Endometrial microvascular endothelial cells (primary cell): Measurements from ENCODE around the gene UBALD2. TPM values are rescaled to one million over a fixed set of nuclear protein-coding genes. Genes with fewer than 3 reads are reported as not detected.
"Not testable (repeated sequence)": the region's sequence is repeated elsewhere in the genome, so short reads cannot be mapped to it uniquely, and the experiment has no call there.

Source experiments
- in situ Hi-C: cut with HindIII; loops from 2 replicates; pipeline ENCODE4 v1.10.0; 2017; ENCODE audit warnings: low sequenced_read_pairs, low pct_unique_long_range_greater_than_20kb; ENCODE audit errors: inconsistent ontology term
- total RNA-seq: library from RNA; depleted of rRNA; stranded (reverse); fragments of >200 nt; gene quantifications from one replicate; pipeline ENCODE4 v1.2.3, GENCODE V29; 2015; ENCODE audit errors: inconsistent ontology term

Gene UBALD2
- total RNA-seq, 1 donor from 2014 or later = 7.1 TPM

DNA sequence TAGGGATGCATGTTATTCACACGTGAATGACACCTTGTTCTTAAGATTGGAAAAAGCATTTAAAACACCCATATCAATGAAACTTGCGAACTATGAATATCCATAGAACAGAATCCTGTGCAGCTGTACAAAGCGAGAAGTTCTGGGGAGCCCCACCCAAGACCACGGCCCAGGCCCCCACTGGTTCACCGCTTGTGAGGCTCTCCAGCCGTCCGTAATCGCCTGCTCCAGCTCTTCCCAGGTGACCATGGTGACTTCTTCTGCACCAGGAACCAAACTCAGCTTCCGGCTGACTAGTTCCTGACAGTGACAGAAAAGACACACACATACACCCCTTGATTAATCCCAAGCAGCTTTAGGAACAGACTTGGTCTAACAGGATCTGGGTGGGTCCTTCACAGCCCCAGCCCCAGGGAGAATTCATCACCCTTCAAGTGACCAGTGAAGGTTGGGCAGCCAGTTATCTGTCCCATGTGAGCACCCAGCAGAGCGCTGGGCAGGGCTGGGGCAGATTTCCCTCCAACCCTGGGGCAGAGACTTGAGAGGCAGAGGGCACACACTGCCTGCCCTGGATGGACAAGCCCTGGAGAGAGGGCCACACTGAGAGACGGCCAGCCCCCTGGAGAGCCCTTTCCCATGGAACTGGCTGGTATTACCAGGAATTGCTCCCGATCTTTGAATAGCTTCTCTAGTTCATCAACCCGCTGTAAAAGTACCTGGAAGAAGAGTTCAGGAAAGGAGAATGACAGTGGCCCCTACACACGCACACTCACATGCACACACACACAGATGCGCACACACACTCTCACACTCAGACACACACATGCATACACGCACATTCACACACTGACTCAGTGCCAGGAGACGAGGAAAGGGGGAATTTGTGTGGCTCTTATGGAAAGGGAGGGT lies 39.3 kb downstream of the UBALD2 start:
- in situ Hi-C loops = no loop called here

DNA sequence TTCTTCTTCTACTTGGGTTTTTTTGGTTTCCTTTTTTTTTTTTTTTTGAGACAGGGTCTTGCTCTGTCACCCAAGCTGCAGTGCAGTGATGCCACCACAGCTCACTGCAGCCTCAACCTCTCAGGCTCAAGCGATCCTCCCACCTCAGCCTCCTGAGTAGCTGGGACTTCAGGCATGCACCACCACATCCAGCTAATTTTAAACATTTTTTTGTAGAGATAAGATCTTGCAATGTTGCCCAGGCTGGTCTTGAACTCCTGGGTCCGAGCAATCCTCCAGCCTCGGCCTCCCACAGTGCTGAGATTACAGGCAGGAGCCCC lies 39.9 kb downstream of the UBALD2 start:
- in situ Hi-C loops = not testable (repeated sequence)

DNA sequence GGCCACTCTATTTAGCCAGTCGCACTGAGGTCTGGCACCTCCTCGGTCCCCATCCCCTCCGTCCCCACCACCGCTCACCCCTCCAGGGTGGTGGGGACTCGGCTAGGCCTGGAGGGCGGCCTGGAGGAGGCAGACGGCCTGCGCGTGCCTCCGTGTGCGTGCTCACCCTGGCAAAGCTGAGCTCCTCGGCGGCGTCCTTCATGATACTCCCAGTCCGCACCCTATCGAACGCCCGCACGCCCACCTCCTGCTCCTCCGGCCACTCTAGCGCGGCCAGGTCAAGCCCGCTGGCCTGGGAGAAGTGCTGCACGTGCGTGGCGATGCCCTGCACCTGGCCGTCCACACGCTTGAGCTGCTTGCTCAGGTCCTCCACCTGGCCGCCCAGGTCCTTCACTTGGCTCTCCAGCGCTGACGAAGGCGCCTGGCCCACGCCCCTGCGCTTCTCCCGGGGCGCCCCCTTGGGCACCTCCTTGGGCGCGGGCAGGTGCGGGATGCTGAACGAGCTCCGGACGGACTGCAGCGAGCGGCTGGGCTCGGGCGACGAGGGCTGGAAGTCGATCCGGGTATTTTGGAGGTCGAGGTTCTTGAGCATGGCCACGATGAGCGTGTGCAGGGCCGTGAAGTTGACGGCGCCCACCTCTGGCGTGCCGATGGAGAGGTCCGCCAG lies 42.3 kb downstream of the UBALD2 start:
- in situ Hi-C loops = no loop called here

DNA sequence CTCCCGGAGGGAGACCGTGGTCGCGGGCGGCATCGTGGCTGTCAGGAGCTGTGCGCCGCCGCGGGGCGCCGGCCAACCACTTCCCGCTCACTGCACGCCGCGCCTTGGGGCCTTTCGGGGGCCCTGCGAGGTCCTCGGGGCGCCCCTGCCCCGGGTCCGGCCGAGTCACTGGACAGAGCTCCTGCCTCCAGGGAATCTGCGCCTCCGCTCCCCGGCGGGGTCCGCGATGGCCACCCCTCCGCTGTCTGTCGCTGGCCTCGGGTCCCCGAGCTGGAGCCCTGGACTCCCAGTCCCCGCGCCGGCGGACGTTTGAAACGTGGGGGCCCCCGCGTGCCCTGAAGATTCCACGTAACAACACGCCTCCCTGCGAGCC lies 42.8 kb downstream of the UBALD2 start, which contains the start of gene QRICH2:
Gene QRICH2 (minus strand): TSS at position 311 of the 373 bp plus-strand sequence. CDS start 278 bp downstream, at position 33.
- in situ Hi-C loops = no loop called here

DNA sequence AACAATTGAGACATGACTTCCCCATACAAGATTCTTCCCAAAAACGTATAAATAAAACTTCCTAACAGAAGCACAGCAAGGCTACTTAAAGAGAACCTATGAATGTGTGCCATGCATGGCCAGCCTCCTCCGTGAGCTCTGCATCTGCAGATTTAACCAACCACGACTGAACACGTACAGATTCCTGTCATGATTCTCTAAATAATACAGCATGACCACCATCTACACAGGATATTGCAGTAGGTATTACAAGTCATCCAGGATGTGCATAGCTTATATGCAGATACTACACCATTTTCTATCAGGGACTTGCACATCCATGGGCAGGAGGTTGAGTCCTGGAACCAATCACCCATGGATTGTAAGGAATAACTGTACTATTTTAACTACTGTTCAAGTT lies 44.3 kb downstream of the UBALD2 start:
- in situ Hi-C loops = no loop called here

DNA sequence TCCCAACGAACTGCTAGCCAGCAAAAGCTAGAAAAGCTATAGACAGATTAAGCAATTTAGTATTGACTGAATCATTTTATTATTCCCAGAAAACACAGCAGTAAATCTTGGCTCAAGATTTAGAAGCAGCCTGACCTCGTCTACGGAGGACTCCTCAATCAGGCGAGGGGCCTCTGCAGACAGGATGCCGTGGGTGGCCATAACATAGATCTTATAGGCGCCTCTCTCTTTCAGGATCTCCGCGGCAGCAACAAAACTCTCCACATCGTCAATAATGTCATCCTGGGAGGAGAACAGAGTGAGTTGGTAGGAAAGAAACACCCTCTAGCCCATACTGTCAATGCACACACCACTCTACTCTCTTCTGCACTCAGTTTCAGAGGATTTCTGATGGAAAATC lies 47.6 kb downstream of the UBALD2 start:
- in situ Hi-C loops = no loop called here

DNA sequence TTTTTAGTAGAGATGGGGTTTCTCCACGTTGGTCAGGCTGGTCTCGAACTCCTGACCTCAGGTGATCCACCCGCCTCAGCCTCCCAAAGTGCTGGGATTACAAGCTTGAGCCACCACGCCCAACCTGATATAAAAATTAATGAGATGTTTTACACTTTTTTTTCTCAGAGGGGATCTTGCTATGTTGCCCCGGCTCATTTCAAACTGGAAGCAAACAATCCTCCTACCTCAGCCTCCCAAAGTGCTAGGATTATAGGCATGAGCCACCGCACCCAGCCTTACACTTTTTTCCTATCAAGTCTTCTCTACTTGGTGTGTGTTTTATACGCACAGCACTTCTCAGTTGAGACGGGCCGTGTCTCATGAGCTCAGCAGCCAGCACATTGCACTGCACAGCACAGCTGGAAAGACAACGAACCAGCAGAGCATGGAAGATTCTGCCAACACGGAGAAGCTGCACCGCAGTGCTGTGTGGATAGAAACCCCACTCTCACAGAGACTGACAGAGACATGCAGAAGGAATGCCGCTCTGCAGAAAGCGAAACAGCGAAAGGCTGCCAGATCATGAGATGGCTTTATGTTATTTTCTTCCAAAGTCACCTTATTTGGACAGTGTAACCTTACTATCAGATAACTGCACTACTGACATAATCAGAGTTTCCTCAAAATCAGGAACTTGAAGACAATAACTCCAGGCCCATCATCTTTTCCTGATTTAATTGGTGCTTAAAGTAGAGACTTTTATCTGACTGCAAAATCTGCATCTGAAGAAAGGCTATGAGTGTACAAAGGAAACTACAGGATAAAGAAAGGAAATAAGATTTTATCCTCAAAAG lies 49.5 kb downstream of the UBALD2 start:
- in situ Hi-C loops = no loop called here

DNA sequence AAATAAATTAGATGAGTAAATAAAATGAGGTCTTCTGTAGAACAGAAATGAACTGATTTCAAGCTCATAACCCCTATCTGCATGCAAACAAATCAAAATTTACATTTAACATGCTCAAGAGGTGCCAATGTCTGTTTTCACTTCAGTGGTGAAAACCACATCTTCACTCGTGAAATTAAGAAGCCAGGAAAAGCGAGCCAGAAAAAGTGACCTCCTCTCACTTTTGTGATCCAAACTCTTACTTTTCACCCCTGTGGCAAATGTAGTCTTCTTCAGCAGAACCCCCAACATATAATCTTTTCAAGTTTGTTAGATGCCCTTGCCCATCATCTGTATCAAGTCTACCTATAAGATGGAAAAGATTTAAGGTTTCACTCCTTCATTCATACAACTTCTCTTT lies 52.4 kb downstream of the UBALD2 start:
- in situ Hi-C loops = no loop called here

DNA sequence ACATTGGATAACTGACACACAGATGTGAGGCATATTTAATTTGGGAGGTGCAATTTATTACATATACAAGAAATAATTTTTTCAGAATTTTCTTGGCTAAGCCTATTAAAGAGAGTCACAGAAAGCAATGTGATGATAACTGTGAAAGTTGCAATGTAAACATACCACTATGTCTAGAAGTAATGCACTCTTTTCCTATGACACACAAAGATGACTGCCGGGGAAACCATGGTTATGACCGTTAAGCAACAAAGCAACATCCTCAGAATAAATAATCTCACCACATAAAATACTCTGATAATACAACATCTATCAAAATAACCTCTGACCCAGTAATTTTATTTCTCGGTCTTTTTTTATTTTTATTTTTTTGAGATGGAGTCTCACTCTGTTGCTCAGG lies 53.4 kb downstream of the UBALD2 start:
- in situ Hi-C loops = no loop called here

Other genes with a start within 250 kb of the UBALD2 start
- not detected for gene EVPL, start 238.0 kb upstream of the UBALD2 start, total RNA-seq
- 42.7 TPM for gene SRP68, start 192.8 kb upstream of the UBALD2 start, total RNA-seq
- gene GALR2, start 190.6 kb upstream of the UBALD2 start, total RNA-seq = not detected
- not detected for gene ZACN, start 186.2 kb upstream of the UBALD2 start, total RNA-seq
- gene EXOC7, start 161.6 kb upstream of the UBALD2 start, total RNA-seq = 70.9 TPM
- gene FOXJ1, start 124.1 kb upstream of the UBALD2 start, total RNA-seq = not detected
- gene RNF157, start 24.9 kb upstream of the UBALD2 start, total RNA-seq = not detected
- gene QRICH2, start 42.9 kb downstream of the UBALD2 start, total RNA-seq = 2.1 TPM
- 70.8 TPM for gene PRPSAP1, start 88.6 kb downstream of the UBALD2 start, total RNA-seq
- gene SPHK1, start 119.3 kb downstream of the UBALD2 start, total RNA-seq = 121 TPM
- 31.9 TPM for gene UBE2O, start 187.8 kb downstream of the UBALD2 start, total RNA-seq
- not detected for gene AANAT, start 202.3 kb downstream of the UBALD2 start, total RNA-seq
- gene RHBDF2, start 236.1 kb downstream of the UBALD2 start, total RNA-seq = 42.8 TPM